DMS114 treated with DMSO at 0.1 percent for 48 hours (cell line): ENCODE results near the gene LDLRAD4.

Experiments used
- DNase-seq: peaks from one replicate; lab custom pipeline; 2025; ENCODE audit not compliant: unreplicated experiment; lab: John Stamatoyannopoulos, UW

LDLRAD4 gene

DNA sequence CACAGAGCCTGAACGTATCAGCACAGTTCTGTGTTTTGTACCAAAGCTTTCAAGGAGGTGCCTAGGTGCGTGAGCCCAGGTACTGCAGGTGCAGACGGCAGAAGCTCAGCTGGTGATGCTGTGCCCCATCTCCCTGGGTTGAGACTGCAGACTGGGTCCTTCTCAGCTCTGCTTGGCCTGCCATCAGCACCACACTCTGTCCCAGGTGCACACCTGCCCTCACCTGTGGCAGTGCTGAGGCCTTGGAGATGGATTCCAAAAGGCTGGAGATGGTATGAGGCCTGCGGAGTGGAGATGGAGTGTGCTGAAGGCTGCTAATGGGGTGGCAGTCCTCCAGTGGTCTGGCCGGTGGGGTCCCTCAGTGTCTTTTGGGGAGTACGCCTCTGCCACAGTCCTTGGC lies 9.3 kb downstream of the LDLRAD4 start:
- DNase-seq = no peak

DNA sequence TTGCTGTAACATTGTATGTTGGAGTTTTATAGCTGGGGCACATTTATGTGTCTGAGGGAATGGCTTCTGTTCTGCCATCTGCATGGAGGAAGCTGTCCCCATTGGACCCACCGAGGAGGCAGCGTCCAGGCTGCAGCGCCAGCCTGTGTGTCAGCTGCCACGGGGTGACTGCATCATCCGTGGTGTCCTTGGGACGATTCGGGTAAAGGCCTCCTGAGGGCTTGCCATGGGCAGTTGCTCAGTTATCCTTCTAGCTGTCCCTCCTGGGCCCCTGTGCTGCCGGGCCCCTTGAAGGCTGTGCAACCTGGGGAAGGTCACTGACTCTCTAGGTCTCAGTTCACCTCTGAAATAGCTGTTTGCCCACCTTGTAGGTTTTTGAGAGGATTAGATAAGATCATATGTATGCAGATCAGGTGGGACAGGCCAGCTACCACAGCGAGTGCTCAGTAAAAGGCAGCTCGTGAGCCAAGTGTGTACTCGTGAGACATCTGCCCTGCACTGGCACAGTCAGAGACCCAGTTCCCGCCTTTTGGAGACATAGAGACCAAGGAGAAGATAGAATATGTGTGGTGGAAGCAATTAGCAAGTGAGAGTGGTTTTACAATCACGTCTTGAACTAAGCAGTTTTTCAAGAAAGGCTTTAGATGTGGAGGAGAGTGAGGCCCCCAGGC lies 10.6 kb downstream of the LDLRAD4 start:
- DNase-seq = no peak

DNA sequence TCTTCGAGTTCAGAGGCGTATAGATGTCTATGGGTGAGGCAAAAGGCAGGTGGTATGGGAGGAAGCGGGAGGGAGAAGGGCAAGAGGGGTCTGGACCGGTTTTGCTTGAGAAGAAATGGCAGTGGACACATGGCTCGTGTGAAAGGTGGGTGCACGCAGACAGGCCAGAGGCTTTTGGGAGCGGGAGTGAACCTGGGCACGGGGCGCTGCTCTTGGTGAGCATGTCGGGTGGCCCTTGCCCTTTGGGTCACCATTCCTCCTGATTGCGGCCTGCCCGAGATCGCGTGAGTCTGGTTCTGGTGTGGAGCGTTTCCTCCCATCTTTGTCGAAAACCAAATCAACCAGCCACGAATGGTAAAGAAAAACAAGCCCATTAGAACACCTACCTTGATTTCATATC lies 12.6 kb downstream of the LDLRAD4 start:
- no peak for DNase-seq

DNA sequence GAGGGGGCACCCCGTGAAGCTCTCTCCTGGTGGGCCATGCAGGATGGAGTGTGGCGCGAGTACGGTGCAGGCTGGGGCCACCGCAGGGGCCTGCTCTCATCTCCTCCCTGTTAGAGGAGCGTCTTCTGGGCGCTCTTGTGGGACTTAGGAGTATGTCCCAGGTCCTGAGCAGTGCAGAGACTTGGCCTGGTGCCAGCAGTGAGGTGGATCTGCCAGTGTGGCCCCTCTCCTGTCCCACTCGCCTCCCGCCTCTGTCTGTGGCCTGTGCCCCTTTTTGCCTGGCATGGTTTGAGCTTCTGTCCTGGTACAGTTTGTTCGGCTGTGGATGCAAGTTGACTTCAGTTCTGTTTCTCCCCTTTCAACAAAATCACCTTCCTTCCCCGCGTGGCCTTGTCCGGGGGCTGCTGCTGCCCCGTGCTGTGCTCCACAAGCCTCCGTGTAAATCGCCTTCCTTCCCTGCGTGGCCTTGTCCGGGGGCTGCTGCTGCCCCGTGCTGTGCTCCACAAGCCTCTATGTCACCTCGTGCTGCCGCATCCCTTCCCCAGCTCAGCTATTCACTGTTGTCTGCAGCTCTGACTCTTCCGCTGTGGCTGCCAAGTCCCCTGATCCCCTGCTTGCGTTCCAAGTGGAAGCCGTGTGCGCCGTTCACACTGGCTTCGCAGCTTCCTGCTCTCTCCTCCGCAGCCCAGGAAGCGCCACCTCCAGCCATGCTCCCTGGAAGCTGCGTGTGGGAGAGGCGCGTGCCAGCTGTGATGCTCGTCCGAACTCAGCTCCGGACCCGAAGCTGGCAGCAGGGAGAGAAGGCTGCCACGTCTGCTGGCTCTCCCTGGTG lies 13.7 kb downstream of the LDLRAD4 start:
- no peak for DNase-seq

DNA sequence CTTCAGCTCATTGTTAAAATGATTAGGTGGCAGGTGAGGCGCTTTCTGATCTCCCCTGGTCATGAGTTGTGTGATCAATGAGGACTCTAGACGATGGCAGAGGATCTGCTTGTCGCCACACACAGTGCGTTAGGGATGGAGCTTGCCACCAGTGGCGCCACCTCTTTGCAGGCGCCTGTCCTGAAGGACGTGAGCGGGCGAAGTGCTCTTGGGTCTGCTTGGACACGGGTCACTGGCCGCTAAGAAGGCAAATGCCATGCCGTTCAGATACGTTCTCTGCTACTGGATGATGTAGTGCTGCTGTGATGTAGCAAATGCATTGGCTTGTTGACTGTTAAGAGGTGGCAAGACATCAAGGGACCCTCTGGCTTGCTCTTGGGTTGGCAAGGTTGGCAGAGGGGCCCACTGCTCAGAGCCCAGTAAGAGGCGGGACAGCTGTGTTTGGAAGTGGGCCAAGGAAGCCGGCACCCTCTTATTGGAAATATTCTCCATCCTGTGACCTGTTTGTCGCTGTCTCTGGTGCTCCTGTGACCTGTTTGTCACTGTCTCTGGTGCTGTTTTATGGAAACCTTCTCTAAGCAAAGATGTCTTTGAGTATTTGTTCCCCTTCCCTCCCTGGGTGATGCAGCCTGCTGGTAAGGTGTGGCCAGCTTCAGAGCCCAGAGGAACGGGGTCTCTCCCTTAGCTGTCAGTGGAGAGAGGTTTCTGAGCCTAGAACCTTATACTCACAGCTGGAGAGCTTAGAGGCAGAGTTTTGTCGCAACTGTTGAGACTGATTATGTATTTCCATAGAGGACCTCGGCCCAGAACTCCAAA lies 14.6 kb downstream of the LDLRAD4 start:
- no peak for DNase-seq

DNA sequence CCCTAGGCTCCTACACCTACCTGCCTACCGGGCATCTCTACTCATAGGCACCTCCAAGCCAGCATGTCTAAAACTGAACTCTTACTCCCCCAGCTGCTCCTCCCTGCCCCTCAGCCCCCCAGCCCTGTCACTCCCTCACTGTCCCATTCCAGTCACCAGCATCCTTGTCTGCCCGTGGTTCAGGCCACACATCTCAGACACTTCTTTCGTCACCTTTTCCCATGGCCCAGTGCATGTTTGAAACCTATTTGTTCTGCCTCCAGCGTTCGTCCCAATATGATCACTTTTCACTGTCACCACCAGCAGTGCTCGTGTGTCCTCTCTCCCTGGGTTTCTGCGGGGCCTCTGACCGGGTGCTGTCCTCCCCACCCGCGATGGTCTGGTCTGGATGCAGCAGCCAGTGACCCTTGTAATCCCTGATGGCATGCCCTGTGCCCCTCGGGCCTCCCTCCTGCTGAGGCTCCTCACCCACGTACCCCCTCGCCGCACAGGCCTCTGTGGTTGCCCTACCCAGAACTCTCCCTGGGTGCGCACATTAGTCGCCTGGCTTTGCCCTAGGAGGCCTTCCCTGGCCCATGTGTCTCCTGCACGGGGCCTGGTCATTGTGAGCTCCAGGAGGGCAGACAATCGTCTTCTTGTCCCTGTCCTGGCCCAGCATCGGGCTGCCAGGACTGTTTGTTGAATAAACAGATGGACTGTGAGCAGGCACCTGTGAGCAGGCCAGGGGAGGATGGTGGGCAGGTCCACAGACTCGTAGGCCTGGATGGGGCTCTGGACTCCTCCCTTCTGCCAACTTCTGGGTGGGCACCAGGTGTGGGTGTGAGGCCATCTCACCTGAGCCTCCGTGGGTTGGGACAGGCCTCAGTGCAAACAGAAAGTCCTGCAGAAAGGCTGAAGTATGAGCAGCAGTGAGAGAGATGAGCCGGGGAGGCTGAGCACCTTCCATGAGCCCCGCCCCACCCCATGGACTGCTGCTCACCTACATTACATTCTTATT lies 15.5 kb downstream of the LDLRAD4 start:
- no peak for DNase-seq

DNA sequence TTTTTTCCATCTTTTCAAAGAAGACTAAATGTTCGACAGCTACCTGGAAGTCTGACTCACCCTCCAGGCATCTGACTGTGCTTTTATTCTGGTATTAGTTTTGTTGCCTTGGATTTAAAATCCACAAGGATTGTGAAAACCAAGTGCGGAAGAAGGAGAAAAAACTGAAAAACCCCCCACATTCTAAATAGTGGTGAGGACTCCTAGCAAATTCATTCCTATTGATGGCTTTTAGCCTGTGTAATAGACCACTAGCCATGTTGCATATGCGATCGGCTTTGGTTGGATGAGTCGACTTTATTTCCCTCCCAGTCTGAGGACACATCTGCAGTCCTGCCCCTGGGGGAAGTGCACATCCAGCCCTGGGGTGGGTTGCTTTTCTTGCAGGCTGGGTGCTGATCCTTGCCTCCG lies 16.9 kb downstream of the LDLRAD4 start:
- DNase-seq = no peak

DNA sequence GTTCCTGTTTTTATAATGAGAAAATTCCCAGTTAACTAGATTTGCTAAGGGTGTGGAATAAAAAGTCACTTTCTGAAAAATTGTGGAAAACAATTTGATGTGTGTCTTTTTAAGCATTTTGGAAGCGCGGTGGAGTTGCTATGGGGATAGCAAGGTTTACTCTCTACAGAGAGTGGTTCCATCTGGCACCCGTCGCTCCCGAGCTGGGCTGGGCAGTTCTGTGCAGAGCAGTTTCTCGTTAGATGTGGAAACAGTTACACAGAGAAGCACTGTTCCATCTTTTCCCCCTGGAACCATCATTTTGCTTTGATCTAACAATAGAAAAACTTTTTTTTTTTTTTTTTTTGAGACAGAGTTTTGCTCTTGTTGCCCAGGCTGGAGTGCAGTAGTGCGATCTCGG lies 17.4 kb downstream of the LDLRAD4 start:
- DNase-seq = no peak

DNA sequence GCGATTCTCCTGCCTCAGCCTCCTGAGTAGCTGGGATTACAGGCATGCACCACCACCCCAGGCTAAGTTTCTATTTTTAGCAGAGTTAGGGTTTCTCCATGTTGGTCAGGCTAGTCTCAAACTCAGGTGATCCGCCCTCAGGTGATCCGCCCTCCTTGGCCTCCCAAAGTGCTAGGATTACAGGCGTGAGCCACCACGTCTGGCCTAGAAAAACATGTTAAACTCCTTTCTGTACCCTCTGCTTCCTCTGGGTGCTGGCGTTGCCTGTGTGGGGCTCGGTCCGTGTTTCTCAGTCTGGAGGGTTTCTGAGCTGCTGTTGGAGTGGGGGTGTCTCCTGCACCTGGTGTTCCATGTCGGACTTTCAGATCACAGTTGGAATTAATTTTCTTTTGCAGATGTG lies 17.9 kb downstream of the LDLRAD4 start:
- no peak for DNase-seq

DNA sequence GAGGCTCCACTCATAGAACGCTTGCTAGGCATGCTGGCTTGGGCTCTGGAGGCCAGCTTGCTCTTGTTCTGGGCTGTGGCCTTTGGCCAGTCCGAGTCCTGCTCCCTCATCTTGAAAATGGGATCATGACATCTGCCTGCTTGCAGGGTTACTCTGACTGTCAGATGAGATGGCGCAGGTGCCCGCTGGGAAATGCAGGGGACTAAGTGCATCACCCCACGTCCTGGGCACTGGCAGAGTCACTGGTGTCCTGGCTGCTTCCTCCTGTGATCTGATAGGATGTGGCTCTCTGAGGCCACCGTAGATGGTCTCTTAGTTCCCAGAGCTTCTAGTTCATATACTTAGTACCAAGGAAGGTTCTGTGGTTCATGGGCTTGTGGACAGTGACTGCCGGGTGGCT lies 18.5 kb downstream of the LDLRAD4 start:
- DNase-seq = no peak

DNA sequence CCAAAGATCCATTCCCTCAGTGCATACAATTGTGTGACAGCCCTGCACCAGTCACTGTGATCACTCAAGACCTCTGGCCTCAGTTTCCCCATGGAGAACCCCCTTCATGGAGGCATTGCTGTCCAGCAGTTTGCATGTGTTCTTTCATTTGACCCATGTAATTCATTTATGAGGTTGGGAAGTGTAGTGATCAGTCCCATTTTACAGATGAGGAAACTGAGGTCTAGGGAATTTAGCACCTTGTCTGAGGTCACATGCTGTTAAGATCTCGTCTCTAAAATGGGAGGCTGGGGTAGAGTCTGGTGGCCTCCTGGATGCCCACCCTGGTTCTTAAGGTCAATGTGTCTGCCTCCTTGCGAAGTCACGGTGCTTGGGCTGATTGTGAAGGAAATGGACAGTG lies 19.1 kb downstream of the LDLRAD4 start:
- DNase-seq = no peak

DNA sequence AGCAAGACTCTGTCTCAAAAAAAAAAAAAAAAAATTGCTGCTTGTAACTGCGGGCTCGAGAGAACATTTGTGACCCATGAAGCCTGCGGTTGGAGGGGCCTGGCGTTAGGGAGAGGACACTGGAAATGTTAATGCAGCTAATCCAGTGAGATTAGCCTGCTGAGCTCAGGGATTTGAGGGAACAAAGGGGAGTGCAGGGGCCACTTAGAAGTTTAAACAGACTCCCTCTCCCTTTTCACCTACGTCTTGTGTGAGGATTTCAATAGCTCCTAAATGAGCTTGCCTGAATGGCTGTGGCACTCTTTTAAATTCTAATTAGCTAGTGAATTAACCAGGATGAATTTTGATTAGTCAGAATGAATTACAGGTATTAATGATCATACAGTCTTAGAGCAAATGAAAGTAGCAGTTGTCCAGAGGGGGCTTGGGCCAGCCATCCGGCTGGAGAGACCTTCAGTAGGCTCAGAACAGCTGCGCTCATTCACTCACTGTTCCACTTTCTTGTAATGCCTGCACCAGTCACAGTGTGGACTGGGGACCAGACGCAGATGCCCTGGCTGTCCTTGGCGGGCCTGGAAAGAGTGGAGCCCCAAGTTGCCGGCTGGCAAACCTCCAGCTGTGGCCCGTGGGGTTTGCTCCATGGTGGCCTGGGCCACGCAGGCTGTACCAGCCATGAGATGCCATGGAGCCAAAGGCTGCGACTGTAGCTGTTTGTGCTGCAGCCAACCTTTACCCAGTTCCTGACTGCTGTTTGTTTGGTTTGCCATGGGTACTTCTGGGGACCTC lies 20.8 kb downstream of the LDLRAD4 start:
- DNase-seq = no peak

DNA sequence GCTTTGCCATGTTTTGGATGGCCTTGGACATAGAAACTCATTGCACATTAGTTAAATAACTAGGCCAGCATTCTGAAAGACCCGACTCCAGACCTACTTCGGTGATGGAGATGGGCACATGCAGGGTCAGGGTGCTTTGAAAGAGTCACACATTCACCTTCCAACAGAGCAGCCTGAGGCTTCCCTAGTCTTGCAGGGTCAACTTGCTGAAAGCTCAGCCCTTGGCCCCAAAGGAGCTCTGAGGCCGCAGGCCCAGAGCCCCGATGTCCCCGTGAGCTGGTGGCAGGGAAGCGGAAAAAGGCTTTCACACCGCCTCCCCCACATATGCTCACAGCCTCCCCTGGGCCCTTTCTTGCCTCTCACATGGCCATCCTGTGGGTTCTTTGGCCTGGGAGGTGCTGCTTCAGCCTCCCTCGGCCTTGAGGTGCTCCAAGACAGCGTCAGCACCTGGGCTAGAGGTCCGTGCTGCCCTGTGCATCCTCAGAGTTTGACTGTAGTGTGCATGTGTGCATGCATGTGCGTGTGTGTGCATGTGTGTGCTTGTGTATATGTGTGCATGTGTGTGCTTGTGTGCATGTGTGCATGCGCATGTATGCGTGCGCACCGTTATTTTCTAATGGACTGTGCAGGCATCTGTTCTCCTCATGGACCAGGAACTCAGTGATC lies 21.6 kb downstream of the LDLRAD4 start:
- no peak for DNase-seq

DNA sequence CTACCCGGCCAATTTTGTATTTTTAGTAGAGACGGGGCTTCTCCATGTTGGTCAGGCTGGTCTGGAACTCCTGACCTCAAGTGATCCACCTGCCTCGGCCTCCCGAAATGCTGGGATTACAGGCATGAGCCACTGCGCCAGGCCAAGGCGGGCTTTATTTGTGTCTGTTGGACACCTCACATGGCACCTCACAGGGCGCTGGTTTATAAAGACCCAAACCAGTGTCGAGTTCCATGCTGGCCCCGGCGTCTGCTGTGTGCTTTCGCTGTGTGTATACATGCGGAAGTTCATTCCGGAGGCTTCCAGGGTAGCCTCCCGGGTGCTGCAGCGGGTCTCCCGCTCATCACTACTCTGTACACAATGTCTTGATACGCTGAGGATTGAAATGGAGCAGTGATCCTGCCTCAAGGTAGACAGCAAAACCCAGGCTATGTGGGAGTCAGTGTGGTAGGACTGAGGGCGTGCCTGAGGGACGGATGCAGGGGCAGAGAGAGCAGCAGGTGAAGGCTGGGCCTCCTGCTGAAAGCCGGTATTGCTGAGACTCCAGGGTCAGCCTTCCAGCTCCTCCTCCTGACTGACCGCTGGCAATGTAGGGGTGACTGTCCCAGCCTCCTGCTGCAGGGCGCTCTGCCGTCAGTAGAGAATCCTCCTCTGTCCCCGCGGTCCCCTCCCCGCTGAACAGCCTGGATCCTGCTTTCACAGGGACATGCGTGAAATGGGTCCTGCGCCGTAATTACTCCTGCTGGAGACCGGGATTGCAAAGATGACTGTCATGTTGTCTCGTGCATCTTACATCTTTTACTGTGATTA lies 22.7 kb downstream of the LDLRAD4 start:
- no peak for DNase-seq

DNA sequence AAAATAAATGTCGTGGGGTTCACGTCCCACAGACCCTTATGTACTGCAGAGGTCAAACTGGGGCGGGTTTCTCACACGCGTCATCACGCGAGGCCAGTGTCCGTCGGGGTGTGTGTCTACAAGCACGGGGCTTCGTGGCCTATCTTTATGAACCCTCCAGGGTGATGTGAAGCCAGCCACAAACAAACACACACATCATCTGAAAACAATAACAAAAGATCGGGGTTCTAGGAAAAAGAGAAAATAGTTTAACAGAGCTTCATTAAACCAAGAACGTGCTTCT lies 23.3 kb downstream of the LDLRAD4 start:
- no peak for DNase-seq

DNA sequence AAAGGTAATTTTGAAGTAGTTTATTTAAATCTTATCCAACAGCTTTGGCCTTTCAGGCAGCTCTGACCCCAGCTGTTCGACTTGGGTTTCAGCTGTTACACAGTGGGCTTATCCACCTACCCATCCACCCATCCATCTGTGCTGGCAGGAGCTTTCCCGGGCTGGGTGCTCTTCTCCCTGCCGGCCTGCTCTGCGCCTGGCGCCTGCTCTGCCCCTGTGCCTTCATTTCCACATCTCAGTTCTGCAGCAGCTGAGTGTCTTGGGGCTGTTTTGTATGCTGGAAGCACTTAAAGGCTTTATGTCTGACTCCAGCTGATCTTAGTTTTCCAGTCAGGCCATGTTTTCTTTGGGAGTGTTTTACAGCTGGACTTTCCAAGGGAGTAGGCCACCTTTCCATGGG lies 24.2 kb downstream of the LDLRAD4 start:
- no peak for DNase-seq

DNA sequence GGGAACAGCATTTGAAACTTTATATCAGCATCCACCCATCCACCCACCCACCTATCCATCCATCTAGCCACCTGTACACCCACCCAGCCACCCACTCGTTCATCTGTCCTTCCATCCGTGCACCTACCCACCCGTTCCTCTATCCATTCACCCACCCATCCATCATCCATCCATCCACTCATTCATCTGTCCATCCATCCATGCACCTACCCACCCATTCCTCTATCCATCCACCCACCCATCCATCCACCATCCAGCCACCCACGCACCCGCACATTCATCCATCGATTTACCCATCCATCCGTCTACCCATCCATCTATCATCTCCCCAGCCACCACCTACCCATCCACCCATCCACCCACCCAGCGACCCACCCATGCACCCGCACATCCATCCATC lies 24.8 kb downstream of the LDLRAD4 start:
- DNase-seq = no peak

DNA sequence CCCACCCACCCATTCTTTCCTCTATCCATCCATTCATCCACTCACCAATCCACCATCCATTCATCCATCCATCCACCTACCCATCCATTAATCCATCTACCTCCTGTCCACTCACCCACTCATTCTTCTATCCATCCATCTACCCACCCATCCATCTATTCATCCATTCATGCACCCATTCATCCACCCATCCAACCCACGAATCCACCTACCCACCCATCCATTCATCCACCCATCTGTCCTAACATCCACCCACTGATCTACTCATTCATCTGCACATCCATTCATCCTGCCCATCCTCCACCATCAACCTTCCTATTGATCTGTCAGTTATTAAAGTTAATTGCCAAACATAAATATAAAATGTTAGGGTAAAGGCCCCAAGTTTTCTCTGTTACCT lies 25.6 kb downstream of the LDLRAD4 start:
- no peak for DNase-seq
